GM12872 (cell line): ENCODE data around the gene FNDC1.

Experiments used
- CTCF ChIP-seq: IDR thresholded peaks from 3 replicates; pipeline ENCODE4 v1.5.1; 2011; ENCODE audit warnings: low read depth, mild to moderate bottlenecking, low read length, moderate library complexity; ENCODE audit not compliant: insufficient read depth

Gene FNDC1

GRCh38 chr6:159317430-159317829 lies 148.2 kb downstream of the FNDC1 start:
- no peak for TF ChIP-seq CTCF

- TF ChIP-seq CTCF, result no peak
Measured at GRCh38 chr6:159321267-159321666, 152.1 kb downstream of the FNDC1 start.
